Neural cell (in vitro differentiated cells): ENCODE results near the gene TMEM54. TPM values are rescaled to one million over a fixed set of nuclear protein-coding genes. Genes with fewer than 3 reads are reported as not detected.

Source experiments
- H2AFZ ChIP-seq: fragments of 200-600, 300-800 bp; sonication (generic), shearing (Covaris generic); 2 replicates; pipeline ENCODE4 v1.6.0; 2014; ENCODE audit warnings: low read depth, mild to moderate bottlenecking, antibody characterized with exemption, low read length, moderate library complexity
- H3F3A ChIP-seq: fragments of 200-600 bp; shearing (Covaris generic); 2 replicates; pipeline ENCODE4 v1.6.1; 2016; ENCODE audit warnings: mild to moderate bottlenecking, moderate library complexity, mixed read lengths, antibody characterized with exemption, low read length; ENCODE audit not compliant: insufficient read depth, poor library complexity, severe bottlenecking
- H3K27ac ChIP-seq: fragments of 200-600, 300-800 bp; sonication (generic), shearing (Covaris generic); 2 replicates; pipeline ENCODE4 v1.5.1; 2014; ENCODE audit warnings: mild to moderate bottlenecking, low read length, moderate library complexity
- H3K27me3 ChIP-seq: fragments of 300-800, 200-600 bp; sonication (generic), shearing (Covaris generic); 2 replicates; pipeline ENCODE4 v1.6.0; 2014; ENCODE audit warnings: mild to moderate bottlenecking, low read depth, low read length, moderate library complexity; ENCODE audit not compliant: insufficient read depth
- H3K36me3 ChIP-seq: fragments of 300-800, 200-600 bp; sonication (generic), shearing (Covaris generic); 2 replicates; pipeline ENCODE4 v1.5.1; 2014; ENCODE audit warnings: mild to moderate bottlenecking, antibody characterized with exemption, low read length, moderate library complexity; ENCODE audit not compliant: insufficient read depth
- H3K4me2 ChIP-seq: fragments of 300-800, 200-600 bp; sonication (generic), shearing (Covaris generic); 2 replicates; pipeline ENCODE4 v1.6.0; 2014; ENCODE audit warnings: mild to moderate bottlenecking, low read length
- H3K4me3 ChIP-seq: fragments of 300-800, 200-600 bp; sonication (generic), shearing (Covaris generic); 2 replicates; pipeline ENCODE4 v1.5.1; 2014; ENCODE audit warnings: mild to moderate bottlenecking, low read length, moderate library complexity
- H3K79me2 ChIP-seq: fragments of 200-600 bp; shearing (Covaris generic); replicated peaks from 2 replicates; pipeline ENCODE4 v1.6.0; 2014; ENCODE audit warnings: mild to moderate bottlenecking, low read length, moderate library complexity; ENCODE audit not compliant: insufficient read depth
- H3K9ac ChIP-seq: fragments of 300-800, 200-600 bp; sonication (generic), shearing (Covaris generic); 2 replicates; pipeline ENCODE4 v1.6.1; 2016; ENCODE audit warnings: mild to moderate bottlenecking, low read length, mixed read lengths
- H3K9me2 ChIP-seq: fragments of 200-600 bp; shearing (Covaris generic); 2 replicates; pipeline ENCODE4 v1.6.1; 2016; ENCODE audit warnings: mild to moderate bottlenecking, low read length, mixed read lengths; ENCODE audit not compliant: insufficient read depth
- H3K9me3 ChIP-seq: fragments of 200-600, 300-800 bp; sonication (generic), shearing (Covaris generic); 2 replicates; pipeline ENCODE4 v1.6.1; 2016; ENCODE audit warnings: mild to moderate bottlenecking, mixed run types, low read length, moderate library complexity, mixed read lengths
- H4K20me1 ChIP-seq: fragments of 200-600 bp; shearing (Covaris generic); 2 replicates; pipeline ENCODE4 v1.6.1; 2016; ENCODE audit warnings: mild to moderate bottlenecking, mixed run types; ENCODE audit not compliant: insufficient read depth
- EP300 ChIP-seq: fragments of 450-650 bp; conservative IDR thresholded peaks from 2 replicates; pipeline ENCODE4 v1.6.1; 2014; ENCODE audit warnings: antibody characterized with exemption, mild to moderate bottlenecking, moderate library complexity; ENCODE audit not compliant: poor library complexity, severe bottlenecking
- EZH2 ChIP-seq: fragments of 200-600, 300-800 bp; shearing (Covaris generic), sonication (generic); IDR thresholded peaks from 2 replicates; pipeline ENCODE4 v1.6.1; 2014; ENCODE audit warnings: antibody characterized with exemption, low read length, borderline replicate concordance, mild to moderate bottlenecking; ENCODE audit not compliant: insufficient read depth, poor library complexity, severe bottlenecking
- MXI1 ChIP-seq: fragments of 450-650 bp; conservative IDR thresholded peaks from 2 replicates; pipeline ENCODE4 v1.6.1; 2014; ENCODE audit warnings: antibody characterized with exemption, mild to moderate bottlenecking; ENCODE audit not compliant: poor library complexity, severe bottlenecking
- POLR2AphosphoS5 ChIP-seq: IDR thresholded peaks from 2 replicates; pipeline ENCODE4 v1.6.1; 2012
- RAD21 ChIP-seq: fragments of 450-650 bp; conservative IDR thresholded peaks from 2 replicates; pipeline ENCODE4 v1.6.1; 2014; ENCODE audit warnings: antibody characterized with exemption, mild to moderate bottlenecking, moderate library complexity
- SMC3 ChIP-seq: fragments of 450-650 bp; conservative IDR thresholded peaks from 2 replicates; pipeline ENCODE4 v1.6.1; 2014; ENCODE audit warnings: antibody characterized with exemption, mild to moderate bottlenecking, moderate library complexity; ENCODE audit not compliant: poor library complexity
- TAF1 ChIP-seq: IDR thresholded peaks from 2 replicates; pipeline ENCODE4 v1.6.1; 2012; ENCODE audit warnings: low read depth
- polyA plus RNA-seq: library from polyadenylated mRNA; depleted of rRNA; stranded (reverse); fragments of >200 nt; gene quantifications from 2 replicates; pipeline ENCODE4 v1.2.3, GENCODE V29; 2014
- TF ChIP-seq, protein P1 (sequence below): fragments of 450-650 bp; IDR thresholded peaks from 2 replicates; pipeline ENCODE4 v1.5.1; 2014; ENCODE audit warnings: antibody characterized with exemption, mild to moderate bottlenecking, moderate library complexity; ENCODE audit not compliant: poor library complexity, severe bottlenecking
- TF ChIP-seq, protein P2 (sequence below): IDR thresholded peaks from 2 replicates; pipeline ENCODE4 v1.6.1; 2012; ENCODE audit warnings: borderline replicate concordance

Gene TMEM54
- polyA plus RNA-seq, 1 donor from 2014 or later = not detected

DNA sequence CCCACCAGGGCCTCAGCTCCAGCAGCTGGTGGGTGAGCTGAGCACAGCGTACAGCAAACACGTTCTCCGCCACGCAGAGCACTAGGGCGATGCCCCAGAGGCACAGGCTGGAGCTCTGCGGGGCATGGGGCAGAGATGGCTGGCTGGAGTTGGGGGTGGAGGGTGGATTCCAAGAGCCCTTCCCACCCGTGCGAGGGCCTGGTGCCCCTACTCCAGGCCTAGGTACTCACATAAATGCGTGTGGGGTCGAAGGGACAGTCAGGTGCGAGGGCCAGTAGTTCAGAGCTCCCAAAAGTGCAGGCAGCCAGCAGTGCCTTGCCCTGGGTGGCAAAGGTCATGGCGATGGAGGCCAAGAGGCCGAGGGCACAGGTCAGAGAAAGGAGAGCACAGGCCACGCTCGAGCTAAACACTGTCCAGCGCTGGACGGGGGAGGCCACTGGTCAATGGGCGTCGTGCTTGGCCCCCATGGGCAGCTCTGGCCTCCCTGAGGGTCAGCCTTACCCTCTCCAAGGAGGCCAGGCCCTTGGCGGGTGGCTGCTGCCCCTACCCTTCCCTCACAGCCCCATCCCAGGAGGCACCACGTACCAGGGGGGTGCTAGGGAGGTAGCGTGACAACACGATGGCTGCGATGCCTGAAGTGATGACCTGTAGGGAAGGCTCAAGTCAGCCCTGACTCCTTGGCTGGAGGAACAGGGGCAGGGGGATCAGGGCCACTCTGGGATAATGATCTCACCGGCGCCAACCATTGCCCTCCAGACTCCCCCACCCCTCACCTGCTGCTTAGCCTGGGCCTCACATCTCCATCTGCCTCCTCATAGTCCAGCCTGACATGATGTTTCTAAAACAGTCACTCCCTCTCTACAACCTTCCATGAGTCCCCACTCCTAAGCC, 5.6 kb downstream of the TMEM54 start:
- Histone ChIP-seq H3K27ac (no peak overlapping the region), H3K4me3 (no peak overlapping the region)

DNA sequence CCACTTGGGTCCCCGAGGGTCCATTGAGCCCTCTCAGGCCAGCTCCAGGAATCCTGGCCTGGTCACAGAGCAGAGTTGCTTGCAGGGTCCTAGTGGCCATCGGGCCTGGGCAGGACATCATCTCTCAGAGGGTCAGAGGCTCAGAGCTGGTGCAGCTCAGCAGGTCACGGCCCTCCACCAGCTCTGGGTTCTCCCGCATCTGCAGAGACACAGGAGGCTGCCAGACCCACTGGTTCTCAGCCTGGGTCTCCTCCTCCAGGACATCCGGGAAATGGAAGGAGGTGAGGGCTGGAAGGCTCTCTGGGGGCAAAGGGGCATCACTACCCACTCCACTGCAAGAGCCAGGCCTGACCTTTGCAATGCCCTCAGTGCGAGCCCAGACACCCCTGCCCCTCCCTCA, 6.5 kb downstream of the TMEM54 start:
- Histone ChIP-seq H3K9me3 (no peaks in the 10 kb centered on the region), H3K27ac (no peak overlapping the region), H3K9ac (no peak overlapping the region), H3K9me2 (no peaks in the 10 kb centered on the region), H3K79me2 (no peaks in the 10 kb centered on the region), H3K4me3 (no peak overlapping the region), H2AFZ (no peak overlapping the region), H4K20me1 (no peaks in the 10 kb centered on the region), H3K27me3 (peaks cover 19% of the 10 kb centered on the region), H3F3A (no peaks in the 10 kb centered on the region), H3K36me3 (no peaks in the 10 kb centered on the region), H3K4me2 (no peak overlapping the region)
- no peak for TF ChIP-seq EZH2
- TF ChIP-seq, protein P1, sequence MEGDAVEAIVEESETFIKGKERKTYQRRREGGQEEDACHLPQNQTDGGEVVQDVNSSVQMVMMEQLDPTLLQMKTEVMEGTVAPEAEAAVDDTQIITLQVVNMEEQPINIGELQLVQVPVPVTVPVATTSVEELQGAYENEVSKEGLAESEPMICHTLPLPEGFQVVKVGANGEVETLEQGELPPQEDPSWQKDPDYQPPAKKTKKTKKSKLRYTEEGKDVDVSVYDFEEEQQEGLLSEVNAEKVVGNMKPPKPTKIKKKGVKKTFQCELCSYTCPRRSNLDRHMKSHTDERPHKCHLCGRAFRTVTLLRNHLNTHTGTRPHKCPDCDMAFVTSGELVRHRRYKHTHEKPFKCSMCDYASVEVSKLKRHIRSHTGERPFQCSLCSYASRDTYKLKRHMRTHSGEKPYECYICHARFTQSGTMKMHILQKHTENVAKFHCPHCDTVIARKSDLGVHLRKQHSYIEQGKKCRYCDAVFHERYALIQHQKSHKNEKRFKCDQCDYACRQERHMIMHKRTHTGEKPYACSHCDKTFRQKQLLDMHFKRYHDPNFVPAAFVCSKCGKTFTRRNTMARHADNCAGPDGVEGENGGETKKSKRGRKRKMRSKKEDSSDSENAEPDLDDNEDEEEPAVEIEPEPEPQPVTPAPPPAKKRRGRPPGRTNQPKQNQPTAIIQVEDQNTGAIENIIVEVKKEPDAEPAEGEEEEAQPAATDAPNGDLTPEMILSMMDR = no peak
- no peak for TF ChIP-seq EP300
- TF ChIP-seq POLR2AphosphoS5 = no peak
- no peak for TF ChIP-seq RAD21
- TF ChIP-seq SMC3 = no peak
- TF ChIP-seq, protein P2, sequence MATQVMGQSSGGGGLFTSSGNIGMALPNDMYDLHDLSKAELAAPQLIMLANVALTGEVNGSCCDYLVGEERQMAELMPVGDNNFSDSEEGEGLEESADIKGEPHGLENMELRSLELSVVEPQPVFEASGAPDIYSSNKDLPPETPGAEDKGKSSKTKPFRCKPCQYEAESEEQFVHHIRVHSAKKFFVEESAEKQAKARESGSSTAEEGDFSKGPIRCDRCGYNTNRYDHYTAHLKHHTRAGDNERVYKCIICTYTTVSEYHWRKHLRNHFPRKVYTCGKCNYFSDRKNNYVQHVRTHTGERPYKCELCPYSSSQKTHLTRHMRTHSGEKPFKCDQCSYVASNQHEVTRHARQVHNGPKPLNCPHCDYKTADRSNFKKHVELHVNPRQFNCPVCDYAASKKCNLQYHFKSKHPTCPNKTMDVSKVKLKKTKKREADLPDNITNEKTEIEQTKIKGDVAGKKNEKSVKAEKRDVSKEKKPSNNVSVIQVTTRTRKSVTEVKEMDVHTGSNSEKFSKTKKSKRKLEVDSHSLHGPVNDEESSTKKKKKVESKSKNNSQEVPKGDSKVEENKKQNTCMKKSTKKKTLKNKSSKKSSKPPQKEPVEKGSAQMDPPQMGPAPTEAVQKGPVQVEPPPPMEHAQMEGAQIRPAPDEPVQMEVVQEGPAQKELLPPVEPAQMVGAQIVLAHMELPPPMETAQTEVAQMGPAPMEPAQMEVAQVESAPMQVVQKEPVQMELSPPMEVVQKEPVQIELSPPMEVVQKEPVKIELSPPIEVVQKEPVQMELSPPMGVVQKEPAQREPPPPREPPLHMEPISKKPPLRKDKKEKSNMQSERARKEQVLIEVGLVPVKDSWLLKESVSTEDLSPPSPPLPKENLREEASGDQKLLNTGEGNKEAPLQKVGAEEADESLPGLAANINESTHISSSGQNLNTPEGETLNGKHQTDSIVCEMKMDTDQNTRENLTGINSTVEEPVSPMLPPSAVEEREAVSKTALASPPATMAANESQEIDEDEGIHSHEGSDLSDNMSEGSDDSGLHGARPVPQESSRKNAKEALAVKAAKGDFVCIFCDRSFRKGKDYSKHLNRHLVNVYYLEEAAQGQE = no peak
- TF ChIP-seq TAF1 = no peak
- TF ChIP-seq MXI1 = no peak

More for the DNA sequence above, 5.6 kb downstream of the TMEM54 start:
- TF ChIP-seq POLR2AphosphoS5 (no peak), RAD21 (no peak), MXI1 (no peak), SMC3 (no peak), EP300 (no peak), EZH2 (no peak), TAF1 (no peak)
- TF ChIP-seq, protein P2 = no peak
- TF ChIP-seq, protein P1 = no peak
- no peaks in the 10 kb centered on the region for H3K9me2 ChIP-seq
- no peaks in the 10 kb centered on the region for H3K36me3 ChIP-seq
- H3K79me2 ChIP-seq = no peaks in the 10 kb centered on the region
- H3K9me3 ChIP-seq = no peaks in the 10 kb centered on the region
- no peak overlapping the region for H3K4me2 ChIP-seq
- H3F3A ChIP-seq = no peaks in the 10 kb centered on the region
- no peaks in the 10 kb centered on the region for H4K20me1 ChIP-seq
- peaks cover 27% of the 10 kb centered on the region for H3K27me3 ChIP-seq
- no peak overlapping the region for H2AFZ ChIP-seq
- H3K9ac ChIP-seq = no peak overlapping the region
